Measurements from ENCODE around the gene NINJ2. TPM values are rescaled to one million over a fixed set of nuclear protein-coding genes. Genes with fewer than 3 reads are reported as not detected.

Gene NINJ2
- total RNA-seq, 1 donor from 2014 or later = 0.26 TPM

DNA sequence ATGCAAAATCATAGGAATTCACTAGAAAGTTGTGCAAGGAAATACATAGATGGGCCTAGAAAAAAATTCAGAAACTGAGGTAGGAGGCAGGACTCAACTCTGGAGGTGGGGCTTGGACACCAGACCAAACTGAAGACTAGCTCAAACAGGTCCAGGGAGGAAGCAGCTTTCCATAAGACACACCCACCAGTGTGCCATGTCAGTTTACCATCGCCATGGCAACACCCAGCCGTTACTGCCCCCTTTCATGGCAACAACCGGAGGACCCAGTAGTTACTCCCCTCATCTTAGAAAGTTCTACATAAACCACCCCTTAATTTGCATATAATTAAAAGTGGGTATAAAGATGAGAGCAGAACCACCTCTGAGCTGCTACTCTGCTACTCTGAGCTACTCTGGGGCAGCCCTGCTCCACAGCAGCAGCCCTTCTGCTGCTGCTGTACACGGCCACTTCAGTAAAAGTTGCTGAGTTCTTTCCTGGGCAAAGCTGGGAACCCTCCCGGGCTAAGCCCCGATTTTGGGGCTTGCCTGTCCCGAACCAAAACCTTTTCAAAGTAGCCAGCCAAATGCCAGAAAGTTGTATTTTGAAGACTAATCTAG lies 30.8 kb upstream of the NINJ2 start:
- TF ChIP-seq, protein P1, sequence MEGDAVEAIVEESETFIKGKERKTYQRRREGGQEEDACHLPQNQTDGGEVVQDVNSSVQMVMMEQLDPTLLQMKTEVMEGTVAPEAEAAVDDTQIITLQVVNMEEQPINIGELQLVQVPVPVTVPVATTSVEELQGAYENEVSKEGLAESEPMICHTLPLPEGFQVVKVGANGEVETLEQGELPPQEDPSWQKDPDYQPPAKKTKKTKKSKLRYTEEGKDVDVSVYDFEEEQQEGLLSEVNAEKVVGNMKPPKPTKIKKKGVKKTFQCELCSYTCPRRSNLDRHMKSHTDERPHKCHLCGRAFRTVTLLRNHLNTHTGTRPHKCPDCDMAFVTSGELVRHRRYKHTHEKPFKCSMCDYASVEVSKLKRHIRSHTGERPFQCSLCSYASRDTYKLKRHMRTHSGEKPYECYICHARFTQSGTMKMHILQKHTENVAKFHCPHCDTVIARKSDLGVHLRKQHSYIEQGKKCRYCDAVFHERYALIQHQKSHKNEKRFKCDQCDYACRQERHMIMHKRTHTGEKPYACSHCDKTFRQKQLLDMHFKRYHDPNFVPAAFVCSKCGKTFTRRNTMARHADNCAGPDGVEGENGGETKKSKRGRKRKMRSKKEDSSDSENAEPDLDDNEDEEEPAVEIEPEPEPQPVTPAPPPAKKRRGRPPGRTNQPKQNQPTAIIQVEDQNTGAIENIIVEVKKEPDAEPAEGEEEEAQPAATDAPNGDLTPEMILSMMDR (IDR thresholded peaks at IDR 0.05; ENCODE audit: insufficient read depth, low read length, severe bottlenecking) = no peak
- FAIRE-seq = no peak

DNA sequence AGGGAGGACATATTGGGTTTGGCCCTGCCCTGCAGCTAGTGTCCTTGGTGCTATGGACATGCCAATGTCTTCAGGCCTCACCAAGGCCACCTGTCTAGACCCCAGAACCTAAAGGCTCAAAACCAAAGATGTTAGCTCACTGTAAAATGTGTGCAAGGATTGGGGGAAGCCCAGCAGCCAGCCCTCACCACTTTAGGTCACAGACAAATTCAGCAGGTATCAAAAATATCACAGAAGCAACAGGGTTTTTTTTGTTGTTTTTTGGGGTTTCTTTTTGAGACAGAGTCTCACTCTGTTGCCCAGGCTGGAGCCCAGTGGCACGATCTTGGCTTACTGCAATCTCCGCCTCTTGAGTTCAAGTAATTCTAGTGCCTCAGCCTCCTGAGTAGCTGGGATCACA lies 29.0 kb upstream of the NINJ2 start:
- FAIRE-seq (no peak), DNase-seq (ENCODE audit: low read depth) (no peak)
- TF ChIP-seq, protein P1 (IDR thresholded peaks at IDR 0.05; ENCODE audit: insufficient read depth, low read length, severe bottlenecking) = no peak
- H3K4me3 ChIP-seq (ENCODE audit: low read depth, low read length) = no peak overlapping the region
- no peaks in the 10 kb centered on the region for H3K27me3 ChIP-seq (ENCODE audit: control insufficient read depth, insufficient read depth, low read length)
- H3K36me3 ChIP-seq (ENCODE audit: control insufficient read depth, insufficient read depth, low read length) = no peaks in the 10 kb centered on the region

More for the DNA sequence above, 30.8 kb upstream of the NINJ2 start:
- no peak for DNase-seq (ENCODE audit: low read depth)
- Histone ChIP-seq H3K36me3 (ENCODE audit: control insufficient read depth, insufficient read depth, low read length) (no peaks in the 10 kb centered on the region), H3K27me3 (ENCODE audit: control insufficient read depth, insufficient read depth, low read length) (no peaks in the 10 kb centered on the region), H3K4me3 (ENCODE audit: low read depth, low read length) (no peak overlapping the region)

DNA sequence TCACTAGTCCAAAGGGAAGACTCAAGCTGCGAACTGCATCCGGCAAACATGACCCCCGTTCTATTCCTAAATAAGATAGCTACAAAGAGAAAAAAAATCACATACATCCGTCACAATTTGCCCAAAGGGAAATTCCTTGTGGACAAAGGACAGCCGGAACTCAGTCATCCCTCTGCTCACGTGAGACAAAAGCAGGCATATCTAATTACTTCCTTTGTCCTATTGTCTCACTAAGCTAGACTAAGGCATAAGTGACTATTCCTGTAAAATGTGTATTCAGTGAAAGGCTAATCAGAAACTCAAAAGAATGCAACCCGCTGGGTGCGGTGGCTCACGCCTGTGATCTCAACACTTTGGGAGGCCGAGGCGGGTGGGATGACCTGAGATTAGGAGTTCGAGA lies 27.2 kb upstream of the NINJ2 start:
- DNase-seq (ENCODE audit: low read depth) (peak; percentile 8), FAIRE-seq (no peak)
- no peaks in the 10 kb centered on the region for H3K36me3 ChIP-seq (ENCODE audit: control insufficient read depth, insufficient read depth, low read length)
- no peaks in the 10 kb centered on the region for H3K27me3 ChIP-seq (ENCODE audit: control insufficient read depth, insufficient read depth, low read length)
- TF ChIP-seq, protein P1 (IDR thresholded peaks at IDR 0.05; ENCODE audit: insufficient read depth, low read length, severe bottlenecking) = no peak
- H3K4me3 ChIP-seq (ENCODE audit: low read depth, low read length) = no peak overlapping the region

GRCh38 chr12:685388-685787 lies 22.1 kb upstream of the NINJ2 start:
- Histone ChIP-seq H3K27me3 (ENCODE audit: control insufficient read depth, insufficient read depth, low read length) (no peaks in the 10 kb centered on the region), H3K36me3 (ENCODE audit: control insufficient read depth, insufficient read depth, low read length) (no peaks in the 10 kb centered on the region), H3K4me3 (ENCODE audit: low read depth, low read length) (no peak overlapping the region)
- DNase-seq (ENCODE audit: low read depth) = peak; percentile 86
- FAIRE-seq = no peak
- TF ChIP-seq, protein P1 (IDR thresholded peaks at IDR 0.05; ENCODE audit: insufficient read depth, low read length, severe bottlenecking) = no peak

- TF ChIP-seq, protein P1 (IDR thresholded peaks at IDR 0.05; ENCODE audit: insufficient read depth, low read length, severe bottlenecking) = no peak
- FAIRE-seq (peak; percentile 73), DNase-seq (ENCODE audit: low read depth) (no peak)
- no peaks in the 10 kb centered on the region for H3K27me3 ChIP-seq (ENCODE audit: control insufficient read depth, insufficient read depth, low read length)
- no peaks in the 10 kb centered on the region for H3K36me3 ChIP-seq (ENCODE audit: control insufficient read depth, insufficient read depth, low read length)
- H3K4me3 ChIP-seq (ENCODE audit: low read depth, low read length) = no peak overlapping the region
Observed at GRCh38 chr12:684416-684815, 21.2 kb upstream of the NINJ2 start.

Measured in bronchial epithelial cell (primary cell).